Stimulated activated naive CD8-positive, alpha-beta T cell treated with anti-CD3 and anti-CD28 coated beads, Interleukin-15, Interleukin-2, amounts not matched to agents 100 U/mL and 50 U/mL, for 24 hours (primary cell): ENCODE measurements around the gene MYH6.

ENCODE experiments used
- ATAC-seq: fragments of 150-1000 bp; cut with Tn5 transposase; one replicate; pipeline ENCODE4 v1.10.0; 2021
- DNase-seq: peaks from one replicate; pipeline ENCODE4 v3.0.0; 2021

Gene MYH6

GRCh38 chr14:23376482-23377197 lies 31.4 kb downstream of the MYH6 start, which contains the start of gene CMTM5:
TSS of gene CMTM5 (plus strand) at chr14:23377046. CDS start at chr14:23377252, 206 bp downstream.
- ATAC-seq (no peak), DNase-seq (no peak)

GRCh38 chr14:23375527-23376251 lies 32.4 kb downstream of the MYH6 start:
- no peak for DNase-seq
- no peak for ATAC-seq

- no peak for ATAC-seq
Observed at GRCh38 chr14:23373041-23373440, 35.0 kb downstream of the MYH6 start.

GRCh38 chr14:23372509-23372908 lies 35.6 kb downstream of the MYH6 start, which contains the start of gene IL25:
TSS of gene IL25 (plus strand) at chr14:23372809.
- DNase-seq (no peak), ATAC-seq (no peak)

More at GRCh38 chr14:23373041-23373440, 35.0 kb downstream of the MYH6 start:
- no peak for DNase-seq

- DNase-seq, result no peak
- no peak for ATAC-seq
Observed at GRCh38 chr14:23371865-23372264, 36.2 kb downstream of the MYH6 start.

GRCh38 chr14:23370221-23370620 lies 37.9 kb downstream of the MYH6 start:
- DNase-seq (no peak), ATAC-seq (peak; percentile 28)

- no peak for DNase-seq
Observed at GRCh38 chr14:23366426-23366921, 41.6 kb downstream of the MYH6 start.

GRCh38 chr14:23365732-23366425 lies 42.2 kb downstream of the MYH6 start:
- no peak for DNase-seq
- no peak for ATAC-seq

More at GRCh38 chr14:23366426-23366921, 41.6 kb downstream of the MYH6 start:
- ATAC-seq, result no peak

GRCh38 chr14:23365036-23365731 lies 42.9 kb downstream of the MYH6 start, which contains the start of gene EFS:
TSS of gene EFS (minus strand) at chr14:23365172. CDS start at chr14:23365025, 147 bp downstream.
- DNase-seq (no peak), ATAC-seq (no peak)

GRCh38 chr14:23364164-23365035 lies 43.7 kb downstream of the MYH6 start:
- no peak for ATAC-seq

GRCh38 chr14:23362200-23362599 lies 45.9 kb downstream of the MYH6 start:
- ATAC-seq (no peak), DNase-seq (no peak)

More at GRCh38 chr14:23364164-23365035, 43.7 kb downstream of the MYH6 start:
- DNase-seq, result no peak

- ATAC-seq (no peak), DNase-seq (no peak)
Observed at GRCh38 chr14:23361763-23362162, 46.3 kb downstream of the MYH6 start.

- ATAC-seq, result peak; percentile 21
- no peak for DNase-seq
Observed at GRCh38 chr14:23361320-23361719, 46.8 kb downstream of the MYH6 start.

GRCh38 chr14:23360496-23360895 lies 47.6 kb downstream of the MYH6 start:
- ATAC-seq, result no peak
- no peak for DNase-seq

- DNase-seq, result no peak
- no peak for ATAC-seq
Observed at GRCh38 chr14:23359722-23360447, 48.2 kb downstream of the MYH6 start.

- DNase-seq (no peak), ATAC-seq (no peak)
Observed at GRCh38 chr14:23359167-23359626, 48.9 kb downstream of the MYH6 start.

- no peak for DNase-seq
- no peak for ATAC-seq
Observed at GRCh38 chr14:23358553-23359166, 49.4 kb downstream of the MYH6 start.

GRCh38 chr14:23358042-23358441 lies 50.0 kb downstream of the MYH6 start:
- DNase-seq (no peak), ATAC-seq (no peak)

- ATAC-seq, result no peak
- DNase-seq, result no peak
Observed at GRCh38 chr14:23357261-23357660, 50.8 kb downstream of the MYH6 start.

- ATAC-seq (no peak), DNase-seq (no peak)
Observed at GRCh38 chr14:23356662-23357061, 51.4 kb downstream of the MYH6 start.
